Fibroblast of mammary gland (primary cell): ENCODE data around the gene AGBL4.

Source experiments
- DNase-seq: peaks from one replicate; pipeline ENCODE4 v3.0.0-alpha.2; 2010; ENCODE audit warnings: low read depth
- H3K4me3 ChIP-seq: 2 replicates; pipeline ENCODE4 v1.5.1; 2011; ENCODE audit warnings: low read depth, mild to moderate bottlenecking, low read length, moderate library complexity; ENCODE audit not compliant: control insufficient read depth
- CTCF ChIP-seq: conservative IDR thresholded peaks from 2 replicates; pipeline ENCODE4 v1.5.1; 2011; ENCODE audit warnings: low read depth, low read length, inconsistent platforms; ENCODE audit not compliant: control insufficient read depth, insufficient read depth

AGBL4 gene

GRCh38 chr1:48917901-48918603 lies 1105.7 kb downstream of the AGBL4 start:
- H3K4me3 ChIP-seq = no peak overlapping the region
- no peak for DNase-seq
- no peak for TF ChIP-seq CTCF

- TF ChIP-seq CTCF = no peak
- no peak for DNase-seq
- H3K4me3 ChIP-seq = no peak overlapping the region
These were observed 1106.7 kb downstream of the AGBL4 start for GRCh38 chr1:48917070-48917454.

GRCh38 chr1:48916130-48917069 lies 1107.4 kb downstream of the AGBL4 start:
- DNase-seq = peak; percentile 73
- TF ChIP-seq CTCF = peak; percentile 70
- no peak overlapping the region for H3K4me3 ChIP-seq

GRCh38 chr1:48908606-48909005 lies 1115.1 kb downstream of the AGBL4 start:
- no peak for TF ChIP-seq CTCF
- DNase-seq = no peak
- H3K4me3 ChIP-seq = no peak overlapping the region

GRCh38 chr1:48906729-48907128 lies 1117.0 kb downstream of the AGBL4 start:
- H3K4me3 ChIP-seq = no peak overlapping the region
- DNase-seq = no peak
- no peak for TF ChIP-seq CTCF

- no peak for TF ChIP-seq CTCF
- DNase-seq = no peak
- no peak overlapping the region for H3K4me3 ChIP-seq
These were observed 1117.6 kb downstream of the AGBL4 start for GRCh38 chr1:48906164-48906563.
